Vagina (tissue), 2 donors: ENCODE results near the gene C11orf65.

Experiments used
- CTCF ChIP-seq, 3 experiments: fragments of 450-650 bp in 2 of 3; fragments of 200-600 bp in 1 of 3; sonication (generic) in 1 of 3; IDR thresholded peaks; one replicate each; pipeline ENCODE4 v1.5.1; 2017 to 2019; ENCODE audit warnings: antibody characterized with exemption in 3 of 3, mild to moderate bottlenecking in 2 of 3, moderate library complexity in 2 of 3
- POLR2A ChIP-seq, 2 donors: fragments of 450-650 bp; IDR thresholded peaks; one replicate each; pipeline ENCODE4 v1.6.1; 2017; ENCODE audit warnings: antibody characterized with exemption in 2 of 2, mild to moderate bottlenecking in 2 of 2, moderate library complexity in 2 of 2
- POLR2AphosphoS5 ChIP-seq, 2 donors: sonication (generic); formaldehyde crosslinking; IDR thresholded peaks; one replicate each; pipeline ENCODE4 v1.9.0; 2017; ENCODE audit warnings: antibody characterized with exemption in 2 of 2, mild to moderate bottlenecking in 2 of 2, low read depth in 1 of 2; ENCODE audit not compliant: insufficient read depth in 1 of 2

DNA sequence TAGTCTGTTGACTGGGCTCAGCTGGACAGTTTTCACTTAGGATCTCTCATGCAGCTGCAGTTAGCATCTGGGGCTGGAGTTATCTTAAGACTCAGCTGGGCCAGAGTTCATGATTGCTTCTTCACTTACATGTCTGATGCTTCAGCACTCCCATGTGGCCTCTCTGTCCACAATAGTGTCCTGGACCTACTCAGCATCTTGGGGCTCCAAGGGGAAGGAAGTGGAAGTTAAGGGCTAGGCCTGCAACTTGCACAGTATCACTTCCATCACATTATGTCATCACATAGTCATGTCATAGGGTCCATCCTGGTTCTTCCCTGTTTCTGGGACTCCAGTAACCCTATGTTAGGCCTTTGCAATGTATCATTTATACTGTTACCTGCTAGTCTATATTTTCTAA is 115.9 kb downstream of the C11orf65 start:
- TF ChIP-seq CTCF (IDR thresholded peaks at IDR 0.05) (no peak), POLR2A (IDR thresholded peaks at IDR 0.05) (no peak), POLR2AphosphoS5 (IDR thresholded peaks at IDR 0.05; ENCODE audit: insufficient read depth in 1 of 2, low read depth in 1 of 2) (no peak)
